ENCODE measurements around the gene SLC8B1.

DNA sequence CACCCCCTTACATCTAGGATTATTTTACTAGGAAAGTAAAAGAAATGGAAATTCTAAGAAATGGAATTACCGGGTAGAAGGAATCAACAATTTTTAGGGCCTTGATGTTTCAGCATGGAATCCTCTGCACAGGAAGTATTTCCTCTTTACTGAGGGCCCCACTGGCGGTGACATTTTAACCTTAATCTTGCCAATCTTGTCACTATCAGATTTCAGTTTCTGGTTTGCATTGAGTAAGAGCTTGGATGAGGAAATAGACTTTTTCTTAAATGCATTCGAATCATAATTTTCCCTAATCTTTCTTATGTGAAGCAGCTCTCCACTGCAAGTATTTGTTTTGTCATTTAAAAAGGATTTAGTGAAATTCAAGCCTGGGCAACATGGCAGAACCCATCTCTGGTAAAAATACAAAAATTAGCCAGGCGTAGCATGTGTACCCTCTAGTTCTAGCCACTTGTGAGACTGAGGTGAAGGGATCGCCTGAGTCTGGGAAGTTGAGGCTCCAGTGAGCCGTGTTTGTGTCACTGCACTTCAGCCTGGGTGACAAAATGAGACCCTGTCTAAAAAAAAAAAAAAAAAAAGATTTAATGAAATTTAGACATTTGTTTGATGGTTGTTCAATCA is 73.0 kb downstream of the SLC8B1 start:
- TF ChIP-seq, protein P1, sequence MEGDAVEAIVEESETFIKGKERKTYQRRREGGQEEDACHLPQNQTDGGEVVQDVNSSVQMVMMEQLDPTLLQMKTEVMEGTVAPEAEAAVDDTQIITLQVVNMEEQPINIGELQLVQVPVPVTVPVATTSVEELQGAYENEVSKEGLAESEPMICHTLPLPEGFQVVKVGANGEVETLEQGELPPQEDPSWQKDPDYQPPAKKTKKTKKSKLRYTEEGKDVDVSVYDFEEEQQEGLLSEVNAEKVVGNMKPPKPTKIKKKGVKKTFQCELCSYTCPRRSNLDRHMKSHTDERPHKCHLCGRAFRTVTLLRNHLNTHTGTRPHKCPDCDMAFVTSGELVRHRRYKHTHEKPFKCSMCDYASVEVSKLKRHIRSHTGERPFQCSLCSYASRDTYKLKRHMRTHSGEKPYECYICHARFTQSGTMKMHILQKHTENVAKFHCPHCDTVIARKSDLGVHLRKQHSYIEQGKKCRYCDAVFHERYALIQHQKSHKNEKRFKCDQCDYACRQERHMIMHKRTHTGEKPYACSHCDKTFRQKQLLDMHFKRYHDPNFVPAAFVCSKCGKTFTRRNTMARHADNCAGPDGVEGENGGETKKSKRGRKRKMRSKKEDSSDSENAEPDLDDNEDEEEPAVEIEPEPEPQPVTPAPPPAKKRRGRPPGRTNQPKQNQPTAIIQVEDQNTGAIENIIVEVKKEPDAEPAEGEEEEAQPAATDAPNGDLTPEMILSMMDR (IDR thresholded peaks at IDR 0.05) = no peak
- TF ChIP-seq POLR2AphosphoS5 (IDR thresholded peaks at IDR 0.05) (no peak), POLR2A (IDR thresholded peaks at IDR 0.05) (no peak)
